ENCODE results near the gene POLRMT. TPM values are rescaled to one million over a fixed set of nuclear protein-coding genes. Genes with fewer than 3 reads are reported as not detected.
"Not testable (repeated sequence)": the region's sequence is repeated elsewhere in the genome, so short reads cannot be mapped to it uniquely, and the experiment has no call there.

POLRMT gene
- total RNA-seq, 1 donor from 2014 or later: 36.1 TPM

DNA sequence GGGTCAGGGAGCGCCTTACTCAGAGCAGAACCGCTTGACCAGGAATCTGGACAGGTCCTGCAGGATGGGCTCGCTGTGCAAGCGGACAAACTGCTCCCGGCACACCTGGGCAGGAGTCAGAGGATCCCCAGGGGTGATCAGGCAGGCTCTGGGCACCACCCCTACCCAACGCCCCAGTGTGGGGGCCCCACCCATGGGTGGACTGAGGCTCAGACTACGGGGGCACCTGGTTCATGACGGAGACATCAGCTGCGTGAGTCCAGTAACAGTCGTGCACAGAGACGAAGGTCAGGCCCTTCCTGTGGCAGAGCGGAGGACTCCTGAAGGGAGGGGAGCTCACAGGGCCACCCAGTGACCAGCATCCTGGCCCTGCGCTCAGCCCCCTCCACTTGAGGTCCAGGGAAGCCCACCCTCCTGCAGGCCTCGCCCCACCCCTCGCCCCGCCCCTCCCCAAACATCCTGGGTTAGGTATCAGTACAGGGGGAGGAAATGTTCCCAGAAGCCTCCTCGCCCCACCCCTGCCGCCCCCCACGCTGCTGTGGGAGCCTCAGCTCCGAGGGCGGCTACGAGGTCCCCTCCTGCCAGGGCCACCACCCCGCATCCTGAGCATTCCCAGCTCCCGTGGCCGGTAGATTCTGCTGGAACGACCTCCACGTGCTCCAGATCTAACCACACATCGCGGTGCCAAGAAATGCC is 15.6 kb downstream of the POLRMT start:
- no peak for DNase-seq (ENCODE audit: low spot score)
- no peak for ATAC-seq
- intact Hi-C loops (cut with DNase I): no loop called here

DNA sequence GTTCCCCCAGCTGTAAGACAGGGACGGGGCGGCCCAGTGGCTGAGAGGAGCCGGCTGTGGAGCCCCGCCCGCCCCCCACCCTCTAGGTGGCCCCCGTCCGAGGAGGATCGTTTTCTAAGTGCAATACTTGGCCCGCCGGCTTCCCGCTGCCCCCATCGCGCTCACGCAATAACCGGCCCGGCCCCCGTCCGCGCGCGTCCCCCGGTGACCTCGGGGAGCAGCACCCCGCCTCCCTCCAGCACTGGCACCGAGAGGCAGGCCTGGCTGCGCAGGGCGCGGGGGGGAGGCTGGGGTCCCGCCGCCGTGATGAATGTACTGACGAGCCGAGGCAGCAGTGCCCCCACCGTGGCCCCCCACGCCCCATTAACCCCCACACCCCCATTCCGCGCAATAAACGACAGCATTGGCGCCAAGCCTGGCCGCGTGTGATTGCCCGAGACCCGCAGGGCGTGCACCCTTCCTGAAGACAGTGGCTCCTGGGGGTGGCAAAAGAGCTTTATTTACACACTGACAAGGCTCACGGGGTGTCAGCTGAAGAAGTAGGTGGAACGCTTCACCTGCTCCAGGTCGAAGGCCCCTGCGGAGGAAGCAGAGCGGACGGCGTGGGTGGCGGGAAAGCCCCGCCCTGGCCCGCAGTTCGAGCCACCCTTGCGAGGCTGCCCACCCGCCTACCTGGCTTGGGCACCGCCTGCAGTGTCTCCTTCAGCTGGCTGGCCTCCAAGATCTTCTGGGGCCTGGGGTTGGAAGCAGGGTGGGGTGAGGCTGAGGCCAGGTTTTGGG is 16.4 kb downstream of the POLRMT start:
- ATAC-seq (no peak), DNase-seq (ENCODE audit: low spot score) (peak; percentile 65)
- intact Hi-C loops (cut with DNase I): no loop called here

DNA sequence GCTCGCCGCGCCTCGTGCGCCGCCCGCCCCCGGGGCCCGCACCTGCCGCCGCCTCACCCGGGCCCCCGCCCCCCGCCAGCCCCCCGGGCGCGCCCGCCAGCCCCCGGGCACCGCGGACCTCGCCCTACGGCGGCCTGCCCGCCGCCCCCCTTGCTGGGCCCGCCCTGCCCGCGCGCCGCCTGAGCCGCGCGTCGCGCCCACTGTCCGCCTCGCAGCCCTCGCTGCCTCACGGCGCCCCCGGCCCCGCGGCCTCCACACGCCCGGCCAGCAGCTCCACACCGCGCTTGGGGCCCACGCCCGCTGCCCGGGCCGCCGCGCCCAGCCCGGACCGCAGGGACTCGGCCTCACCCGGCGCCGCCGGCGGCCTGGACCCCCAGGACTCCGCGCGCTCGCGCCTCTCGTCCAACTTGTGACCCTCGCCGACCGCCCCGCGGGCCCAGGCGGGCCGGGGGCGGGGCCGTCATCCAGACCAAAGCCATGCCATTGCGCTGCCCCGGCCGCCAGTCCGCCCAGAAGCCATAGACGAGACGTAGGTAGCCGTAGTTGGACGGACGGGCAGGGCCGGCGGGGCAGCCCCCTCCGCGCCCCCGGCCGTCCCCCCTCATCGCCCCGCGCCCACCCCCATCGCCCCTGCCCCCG is 17.2 kb downstream of the POLRMT start:
- intact Hi-C loops (cut with DNase I): no loop called here
- DNase-seq (ENCODE audit: low spot score) (no peak), ATAC-seq (no peak)

DNA sequence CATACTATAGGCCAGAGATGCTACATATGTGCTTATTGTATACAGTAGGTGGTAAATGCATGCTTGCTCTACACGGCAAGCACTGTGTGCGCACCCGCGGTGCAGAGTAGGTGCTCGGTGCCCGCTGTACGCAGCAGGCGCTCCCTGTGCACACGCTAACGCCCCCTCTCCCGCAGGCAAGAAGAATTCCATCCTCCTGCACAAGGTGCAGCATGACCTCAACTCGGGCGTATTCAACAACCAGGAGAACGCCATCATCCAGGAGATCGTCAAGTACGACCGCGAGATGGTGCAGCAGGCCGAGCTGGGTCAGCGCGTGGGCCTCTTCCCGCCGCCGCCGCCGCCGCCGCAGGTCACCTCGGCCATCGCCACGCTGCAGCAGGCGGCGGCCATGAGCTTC is 17.7 kb downstream of the POLRMT start:
- intact Hi-C loops (cut with DNase I): no loop called here
- DNase-seq (ENCODE audit: low spot score) (no peak), ATAC-seq (no peak)

DNA sequence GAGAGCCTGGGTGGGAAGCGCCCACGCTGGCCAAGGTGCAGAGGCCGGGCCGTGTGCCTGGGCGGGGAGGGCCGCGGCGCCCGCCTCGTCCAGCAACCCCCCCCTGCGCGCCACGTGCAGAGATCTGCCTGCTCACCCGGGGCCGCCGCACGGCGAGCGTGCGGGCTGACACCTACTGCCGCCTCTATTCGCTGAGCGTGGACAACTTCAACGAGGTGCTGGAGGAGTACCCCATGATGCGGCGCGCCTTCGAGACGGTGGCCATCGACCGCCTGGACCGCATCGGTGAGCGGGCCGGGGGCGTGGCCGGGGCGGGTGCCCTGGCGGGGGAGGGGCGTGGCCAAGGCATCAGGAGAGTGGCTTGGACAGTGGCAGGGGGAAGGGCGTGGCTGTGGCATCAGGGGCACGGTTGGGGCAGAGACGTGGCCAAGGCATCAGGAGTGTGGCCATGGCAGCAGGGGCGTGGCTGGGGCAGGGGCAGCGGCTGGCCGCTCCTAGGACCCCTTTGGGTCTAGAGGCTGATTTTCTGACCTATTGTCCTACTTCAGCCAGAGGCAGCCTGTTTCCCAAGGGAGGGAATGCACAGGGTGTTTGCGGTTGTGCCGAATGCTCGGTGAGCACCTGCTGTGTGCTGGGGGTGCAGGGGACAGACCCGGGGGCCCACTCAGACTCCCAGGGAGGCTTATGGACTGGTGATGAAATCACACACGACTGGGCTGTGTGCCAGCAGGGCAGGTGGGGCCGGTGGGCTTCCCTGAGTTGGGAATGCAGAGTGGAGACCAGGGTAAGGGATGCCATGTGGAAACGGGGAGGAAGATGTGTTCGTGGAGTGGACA is 19.4 kb downstream of the POLRMT start:
- DNase-seq (ENCODE audit: low spot score): no peak
- intact Hi-C loops (cut with DNase I): no loop called here
- ATAC-seq: no peak

DNA sequence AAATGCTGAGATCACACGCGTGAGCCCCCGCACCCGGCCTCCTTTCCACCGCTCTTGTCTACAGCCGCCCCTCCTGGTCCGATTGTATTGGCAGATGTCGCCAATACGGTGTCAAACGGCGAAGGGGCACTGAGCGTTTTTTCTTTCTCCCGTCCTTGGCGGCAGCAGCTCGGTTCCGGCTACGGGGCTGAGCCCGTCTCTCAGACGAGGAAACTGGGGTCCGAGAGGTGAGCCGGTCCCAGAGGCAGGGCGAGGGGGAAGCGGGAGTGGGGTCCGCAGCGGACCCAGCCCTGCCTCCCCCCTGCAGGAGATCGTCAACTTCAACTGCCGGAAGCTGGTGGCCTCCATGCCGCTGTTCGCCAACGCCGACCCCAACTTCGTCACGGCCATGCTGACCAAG is 20.4 kb downstream of the POLRMT start:
- intact Hi-C loops (cut with DNase I): no loop called here
- DNase-seq (ENCODE audit: low spot score) (no peak), ATAC-seq (no peak)

DNA sequence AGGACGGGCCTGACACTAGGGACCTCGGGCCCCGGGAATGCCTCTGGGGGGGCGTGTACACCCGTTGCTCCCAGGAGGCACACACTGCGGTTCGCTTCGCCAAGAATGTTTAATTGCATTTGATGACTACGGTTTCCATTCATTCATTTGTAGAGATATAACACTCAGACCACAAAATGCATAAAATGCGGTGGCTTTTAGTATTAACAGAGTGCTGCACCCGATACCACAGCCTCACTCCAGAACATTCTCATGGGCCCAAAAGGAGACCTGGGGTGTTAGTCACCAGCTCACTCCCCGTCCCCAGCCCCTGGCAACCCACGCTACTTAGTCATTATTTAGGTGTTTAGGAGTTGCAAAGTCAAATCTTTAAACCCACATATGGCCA is 21.9 kb downstream of the POLRMT start:
- intact Hi-C loops (cut with DNase I): no loop called here
- DNase-seq (ENCODE audit: low spot score) (no peak), ATAC-seq (no peak)

DNA sequence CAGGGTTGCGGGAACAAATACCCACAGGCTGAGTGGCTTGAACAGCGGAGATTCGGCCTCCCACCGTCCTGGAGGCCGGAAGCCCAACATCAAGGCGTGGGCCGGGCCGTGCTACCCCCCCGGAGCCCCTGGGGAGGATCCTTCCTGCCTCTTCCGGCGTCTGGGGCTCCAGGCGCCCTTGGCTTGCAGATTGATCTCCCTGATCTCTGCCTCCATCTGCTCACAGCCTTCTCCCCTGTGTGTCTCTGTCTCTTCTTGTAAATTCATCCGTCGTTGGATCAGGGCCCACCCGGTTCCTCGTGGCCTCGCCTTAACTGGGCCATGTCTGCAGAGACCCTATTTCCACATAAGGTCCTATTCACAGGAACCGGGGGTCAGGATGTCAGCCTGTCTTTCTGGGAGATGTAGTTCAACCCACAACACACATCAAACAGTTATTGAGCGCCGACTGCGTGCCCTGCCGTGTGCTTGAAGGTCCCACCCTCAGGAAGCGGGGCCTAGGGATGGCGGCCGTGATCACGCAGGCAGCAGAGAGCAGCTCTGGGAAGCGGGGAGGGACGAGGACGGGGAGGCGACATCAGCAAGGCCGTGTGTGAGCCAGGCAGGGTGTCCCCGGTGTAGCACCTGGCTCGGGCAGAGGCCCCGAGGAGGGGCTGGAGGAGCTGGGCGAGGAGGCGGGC is 22.4 kb downstream of the POLRMT start:
- DNase-seq (ENCODE audit: low spot score): peak; percentile 75
- peak; percentile 88 for ATAC-seq
- intact Hi-C loops (cut with DNase I): no loop called here

DNA sequence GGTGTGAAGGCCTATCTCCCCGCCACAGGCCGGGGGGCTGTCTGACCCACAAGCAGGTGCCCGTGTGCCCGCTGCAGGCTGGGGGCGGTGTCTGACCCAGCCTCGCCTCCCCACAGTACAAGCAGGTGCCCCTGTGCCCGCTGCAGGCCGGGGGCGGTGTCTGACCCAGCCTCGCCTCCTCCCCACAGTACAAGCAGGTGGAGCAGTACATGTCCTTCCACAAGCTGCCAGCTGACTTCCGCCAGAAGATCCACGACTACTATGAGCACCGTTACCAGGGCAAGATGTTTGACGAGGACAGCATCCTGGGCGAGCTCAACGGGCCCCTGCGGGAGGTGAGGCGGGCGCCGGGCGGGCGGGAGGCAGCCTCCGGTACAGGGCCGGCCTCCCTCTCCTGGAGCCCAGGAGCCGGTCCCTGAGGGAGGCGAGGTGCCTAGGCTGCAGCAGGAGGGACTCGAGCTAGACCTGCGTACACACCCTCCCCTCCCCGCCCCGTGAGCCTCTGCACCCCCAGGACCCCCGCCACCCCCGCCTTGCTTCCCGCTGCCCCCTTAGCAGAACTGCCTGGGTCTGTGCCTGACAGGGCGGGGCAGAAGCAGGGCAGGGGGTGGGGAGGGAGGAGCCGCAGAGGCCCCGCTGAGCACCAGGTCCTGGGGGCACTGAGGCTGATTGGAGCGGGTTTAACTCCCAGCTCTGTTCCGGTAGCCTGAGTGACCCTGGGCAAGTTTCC is 23.1 kb downstream of the POLRMT start:
- ATAC-seq (peak; percentile 13), DNase-seq (ENCODE audit: low spot score) (no peak)
- intact Hi-C loops (cut with DNase I): no loop called here

DNA sequence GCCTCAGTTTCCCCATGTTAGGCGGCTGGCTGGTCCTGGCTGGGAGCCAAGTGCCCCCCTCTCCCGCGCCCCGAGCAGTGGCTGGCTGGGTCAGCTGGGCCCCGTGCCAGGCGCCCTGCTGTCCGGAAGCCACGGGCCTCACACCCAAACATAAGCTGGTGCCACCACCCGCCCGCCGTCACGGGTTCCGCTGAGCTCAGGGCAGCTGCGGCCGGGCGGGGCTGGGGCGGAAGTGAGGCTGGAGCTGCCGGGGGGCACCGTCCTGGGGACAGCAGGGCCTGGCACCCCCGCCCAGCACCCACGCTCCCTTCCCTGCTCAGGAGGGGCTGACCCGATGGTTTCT is 24.4 kb downstream of the POLRMT start:
- DNase-seq (ENCODE audit: low spot score): peak; percentile 79
- intact Hi-C loops (cut with DNase I): no loop called here
- peak; percentile 11 for ATAC-seq

DNA sequence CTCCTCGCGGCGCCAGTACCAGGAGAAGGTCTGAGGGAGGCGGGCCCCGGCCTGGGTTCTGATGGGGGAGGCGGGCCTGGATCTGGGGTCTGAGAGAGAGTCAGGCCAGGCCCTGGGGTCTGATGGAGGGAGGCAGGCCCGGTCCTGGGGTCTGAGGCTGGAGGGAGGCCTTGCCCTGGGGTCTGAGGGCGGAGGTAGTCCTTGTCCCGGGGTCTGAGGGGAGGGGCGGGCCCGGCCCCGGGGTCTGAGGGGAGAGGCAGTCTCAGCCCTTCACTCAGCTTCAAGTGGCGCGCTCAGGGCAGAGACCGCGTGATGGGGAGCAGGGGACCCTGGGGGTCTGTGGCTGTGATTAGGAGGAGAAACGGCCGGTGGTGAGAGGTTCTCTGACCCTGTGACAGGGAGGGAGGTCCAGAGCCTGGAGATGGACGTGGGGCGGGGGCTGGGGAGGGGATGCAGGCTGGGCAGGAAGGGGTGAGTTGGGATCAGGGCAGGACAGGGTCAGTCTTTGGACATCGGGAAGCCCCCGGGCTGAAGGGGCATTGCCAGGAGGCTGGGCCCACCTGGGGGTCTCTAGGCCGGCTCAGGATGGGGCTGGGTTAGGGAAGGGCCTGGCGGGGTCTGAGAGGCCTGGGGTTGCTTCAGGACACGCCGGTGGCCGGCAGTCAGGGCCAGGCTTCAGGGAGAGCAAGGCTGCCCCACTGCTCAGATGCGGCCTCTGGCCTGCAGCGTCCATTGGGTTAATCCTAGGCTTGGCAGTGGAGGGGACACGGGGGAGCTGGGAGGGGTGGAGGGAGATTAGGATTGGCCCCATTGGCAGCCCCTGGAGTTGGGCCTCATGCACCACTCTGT is 25.0 kb downstream of the POLRMT start:
- no peak for ATAC-seq
- no peak for DNase-seq (ENCODE audit: low spot score)
- intact Hi-C loops (cut with DNase I): no loop called here

DNA sequence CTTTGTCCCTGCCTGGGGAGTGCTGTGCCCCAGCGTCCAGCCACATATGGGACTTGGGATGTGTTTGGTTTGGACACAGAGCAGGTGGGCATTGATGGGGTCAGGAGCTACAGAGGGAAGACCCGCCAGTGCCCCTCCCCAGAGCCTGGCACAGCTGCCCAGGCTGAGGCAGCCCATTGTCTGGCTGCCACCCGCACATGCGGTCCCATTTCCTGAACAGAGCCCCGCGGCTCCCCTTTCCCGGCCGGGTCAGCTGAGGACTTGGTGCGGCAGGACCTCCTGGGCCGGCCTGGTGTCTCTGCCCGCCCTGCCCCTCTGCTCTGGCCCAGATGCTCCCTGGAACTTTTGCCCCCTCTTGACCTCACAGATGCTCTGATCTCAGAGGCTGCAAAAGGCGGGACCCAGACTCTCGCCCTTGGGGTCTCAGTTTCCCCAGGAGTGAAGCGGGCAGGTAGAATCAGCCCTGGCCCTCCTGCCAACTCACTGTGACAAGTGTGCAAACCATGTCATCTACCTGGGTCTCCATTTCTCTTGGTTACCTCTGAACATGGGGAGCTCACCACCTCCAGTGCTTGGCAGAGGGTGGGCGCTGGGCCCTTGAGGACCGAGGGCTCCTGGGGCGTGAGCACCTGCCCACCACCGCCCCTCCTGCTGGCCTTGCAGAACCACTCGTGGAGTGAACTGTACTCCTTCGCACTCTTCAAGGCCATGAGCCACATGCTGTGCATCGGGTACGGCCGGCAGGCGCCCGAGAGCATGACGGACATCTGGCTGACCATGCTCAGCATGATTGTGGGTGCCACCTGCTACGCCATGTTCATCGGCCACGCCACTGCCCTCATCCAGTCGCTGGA is 25.8 kb downstream of the POLRMT start:
- ATAC-seq (no peak), DNase-seq (ENCODE audit: low spot score) (no peak)
- intact Hi-C loops (cut with DNase I): no loop called here

DNA sequence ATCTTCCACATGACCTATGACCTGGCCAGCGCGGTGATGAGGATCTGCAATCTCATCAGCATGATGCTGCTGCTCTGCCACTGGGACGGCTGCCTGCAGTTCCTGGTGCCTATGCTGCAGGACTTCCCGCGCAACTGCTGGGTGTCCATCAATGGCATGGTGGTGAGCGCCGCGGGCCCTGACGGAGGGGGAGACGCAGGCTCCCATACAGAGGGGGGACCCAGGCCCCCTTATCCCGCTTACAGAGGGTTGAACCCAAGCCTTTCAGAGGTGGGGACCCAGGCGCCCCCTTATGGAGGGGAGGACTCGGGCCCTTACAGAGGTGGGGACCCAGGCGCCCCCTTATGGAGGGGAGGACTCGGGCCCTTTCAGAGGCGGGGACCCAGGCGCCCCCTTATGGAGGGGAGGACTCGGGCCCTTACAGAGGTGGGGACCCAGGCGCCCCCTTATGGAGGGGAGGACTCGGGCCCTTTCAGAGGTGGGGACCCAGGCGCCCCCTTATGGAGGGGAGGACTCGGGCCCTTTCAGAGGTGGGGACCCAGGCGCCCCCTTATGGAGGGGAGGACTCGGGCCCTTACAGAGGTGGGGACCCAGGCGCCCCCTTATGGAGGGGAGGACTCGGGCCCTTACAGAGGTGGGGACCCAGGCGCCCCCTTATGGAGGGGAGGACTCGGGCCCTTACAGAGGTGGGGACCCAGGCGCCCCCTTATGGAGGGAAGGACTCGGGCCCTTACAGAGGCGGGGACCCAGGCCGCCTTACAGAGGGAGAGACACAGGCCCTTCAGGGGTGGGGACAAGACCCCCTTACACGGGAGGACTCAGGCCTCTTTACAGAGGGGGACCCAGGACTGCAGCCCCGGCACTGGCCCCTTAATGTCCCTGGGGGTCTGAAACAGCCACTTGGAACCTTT is 28.0 kb downstream of the POLRMT start:
- intact Hi-C loops (cut with DNase I); DNase-seq (ENCODE audit: low spot score); ATAC-seq: not testable (repeated sequence)

DNA sequence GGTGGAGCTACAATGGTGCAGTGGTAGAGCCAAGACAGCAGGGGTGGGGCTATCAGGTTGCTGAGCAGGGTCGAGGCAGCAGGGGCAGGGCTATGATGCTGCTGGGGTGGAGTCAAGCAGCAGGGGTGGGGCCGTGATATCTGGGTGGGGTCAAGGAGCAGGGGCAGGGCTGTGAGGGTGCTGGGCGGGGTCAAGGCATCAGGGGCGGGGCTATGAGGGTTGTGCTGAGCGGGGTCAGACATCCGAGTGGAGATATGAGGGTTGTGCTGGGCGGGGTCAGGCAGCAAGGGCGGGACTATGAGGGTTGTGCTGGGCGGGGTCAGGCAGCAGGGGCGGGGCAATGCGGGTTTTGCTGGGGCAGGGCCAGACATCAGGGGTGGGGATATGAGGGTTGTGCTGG is 29.0 kb downstream of the POLRMT start:
- intact Hi-C loops (cut with DNase I): no loop called here
- no peak for ATAC-seq
- DNase-seq (ENCODE audit: low spot score): no peak

DNA sequence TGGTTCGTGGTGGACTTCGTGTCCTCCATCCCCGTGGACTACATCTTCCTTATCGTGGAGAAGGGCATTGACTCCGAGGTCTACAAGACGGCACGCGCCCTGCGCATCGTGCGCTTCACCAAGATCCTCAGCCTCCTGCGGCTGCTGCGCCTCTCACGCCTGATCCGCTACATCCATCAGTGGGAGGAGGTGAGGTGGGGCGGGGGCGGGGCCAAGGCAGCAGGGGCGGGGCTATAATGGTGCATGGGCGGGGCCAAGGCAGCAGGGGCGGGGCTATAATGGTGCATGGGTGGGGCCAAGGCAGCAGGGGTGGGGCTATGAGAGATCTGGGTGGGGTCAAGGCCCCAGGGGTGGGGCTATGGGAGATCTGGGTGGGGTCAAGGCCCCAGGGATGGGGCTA is 29.6 kb downstream of the POLRMT start:
- DNase-seq (ENCODE audit: low spot score); intact Hi-C loops (cut with DNase I); ATAC-seq: not testable (repeated sequence)

DNA sequence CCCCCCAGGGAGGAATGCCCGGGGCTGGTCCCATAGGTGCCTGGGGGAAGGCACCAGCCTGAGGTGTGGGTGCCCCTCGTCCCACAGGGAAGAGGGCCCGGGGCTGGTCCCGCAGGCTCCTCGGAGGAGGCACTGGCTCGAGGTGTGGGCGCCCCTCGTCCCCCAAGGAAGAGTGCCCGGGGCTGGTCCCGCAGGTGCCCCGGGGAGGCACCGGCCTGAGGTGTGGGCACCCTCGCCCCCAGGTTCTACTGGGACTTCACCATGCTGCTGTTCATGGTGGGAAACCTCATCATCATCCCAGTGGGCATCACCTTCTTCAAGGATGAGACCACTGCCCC is 30.1 kb downstream of the POLRMT start:
- ATAC-seq; intact Hi-C loops (cut with DNase I); DNase-seq (ENCODE audit: low spot score): not testable (repeated sequence)

Measured in sciatic nerve (tissue), 2 donors.